HEK293 (cell line): ENCODE data around the gene ORMDL2.

Source experiments
- CTCF ChIA-PET: fragments of 350-600 bp; formaldehyde crosslinking; extraction: SDS; loops from one replicate; lab custom pipeline; 2021; ENCODE audit warnings: antibody characterized with exemption; lab: Yijun Ruan, JAX
- POLR2A ChIA-PET: fragments of 300-600 bp; formaldehyde crosslinking; extraction: SDS; loops from one replicate; lab custom pipeline; 2020; ENCODE audit warnings: antibody characterized with exemption, inconsistent platforms; lab: Yijun Ruan, JAX
- H3K27ac ChIP-seq: fragments of 200-500 bp; sonication (Bioruptor generic); 2 replicates; pipeline ENCODE4 v1.5.1; 2014; ENCODE audit warnings: low read depth, low read length, control low read depth, inconsistent platforms; ENCODE audit errors: extremely low read depth
- H3K36me3 ChIP-seq, 2 experiments: fragments of 200-500 bp in 1 of 2; sonication (Bioruptor generic) in 1 of 2; 1 replicate in 1 of 2; 2 replicates in 1 of 2; pipeline ENCODE4 v1.5.1; 2014 to 2017; ENCODE audit warnings: inconsistent platforms in 2 of 2, low read length in 2 of 2; ENCODE audit not compliant: control insufficient read depth in 2 of 2, insufficient read depth in 1 of 2
- H3K4me1 ChIP-seq: fragments of 200-500 bp; sonication (Bioruptor generic); 2 replicates; pipeline ENCODE4 v1.5.1; 2014; ENCODE audit warnings: mild to moderate bottlenecking, low read length, inconsistent platforms; ENCODE audit not compliant: control insufficient read depth, insufficient read depth
- H3K4me3 ChIP-seq: 2 replicates; pipeline ENCODE4 v1.5.1; 2011; ENCODE audit warnings: low read depth, mild to moderate bottlenecking, control low read depth, low read length, moderate library complexity
- H3K9me3 ChIP-seq: fragments of 200-500 bp; sonication (Bioruptor generic); 2 replicates; pipeline ENCODE4 v1.5.1; 2014; ENCODE audit warnings: low read depth, low read length, inconsistent platforms; ENCODE audit not compliant: control insufficient read depth, insufficient read depth
- BCL6B ChIP-seq: fragments of 450-650 bp; formaldehyde crosslinking; IDR thresholded peaks from 2 replicates; pipeline ENCODE4 v1.5.1; 2017; ENCODE audit warnings: missing biosample characterization, missing genetic modification characterization
- INSM2 ChIP-seq: fragments of 450-650 bp; formaldehyde crosslinking; IDR thresholded peaks from 2 replicates; pipeline ENCODE4 v1.5.1; 2016; ENCODE audit warnings: missing biosample characterization, missing genetic modification characterization
- ZEB2 ChIP-seq: fragments of 450-650 bp; formaldehyde crosslinking; IDR thresholded peaks from 2 replicates; pipeline ENCODE4 v1.5.1; 2016; ENCODE audit warnings: missing biosample characterization, missing genetic modification characterization
- ZNF114 ChIP-seq: fragments of 450-650 bp; formaldehyde crosslinking; IDR thresholded peaks from 2 replicates; pipeline ENCODE4 v1.5.0; 2017; ENCODE audit warnings: missing biosample characterization, missing genetic modification characterization
- ZNF155 ChIP-seq: fragments of 450-650 bp; formaldehyde crosslinking; IDR thresholded peaks from 2 replicates; pipeline ENCODE4 v1.5.1; 2016; ENCODE audit warnings: missing biosample characterization, missing genetic modification characterization
- ZNF175 ChIP-seq: fragments of 450-650 bp; formaldehyde crosslinking; IDR thresholded peaks from 2 replicates; pipeline ENCODE4 v1.5.1; 2016; ENCODE audit warnings: missing biosample characterization, missing genetic modification characterization
- ZNF184 ChIP-seq: fragments of 450-650 bp; IDR thresholded peaks from 2 replicates; pipeline ENCODE4 v1.5.1; 2018; ENCODE audit warnings: missing biosample characterization, mild to moderate bottlenecking, missing genetic modification characterization
- ZNF19 ChIP-seq: fragments of 450-650 bp; formaldehyde crosslinking; IDR thresholded peaks from 2 replicates; pipeline ENCODE4; 2016; ENCODE audit warnings: missing biosample characterization, missing genetic modification characterization, low read depth
- ZNF26 ChIP-seq: fragments of 450-650 bp; formaldehyde crosslinking; IDR thresholded peaks from 2 replicates; pipeline ENCODE4 v1.5.1; 2016; ENCODE audit warnings: missing biosample characterization, missing genetic modification characterization
- ZNF280D ChIP-seq: fragments of 450-650 bp; formaldehyde crosslinking; IDR thresholded peaks from 2 replicates; pipeline ENCODE4 v1.5.1; 2016; ENCODE audit warnings: missing biosample characterization, missing genetic modification characterization
- ZNF398 ChIP-seq: fragments of 450-650 bp; formaldehyde crosslinking; IDR thresholded peaks from 2 replicates; pipeline ENCODE4 v1.5.1; 2017; ENCODE audit warnings: missing biosample characterization, missing genetic modification characterization
- ZNF707 ChIP-seq: fragments of 450-650 bp; formaldehyde crosslinking; IDR thresholded peaks from 2 replicates; pipeline ENCODE4 v1.5.1; 2016; ENCODE audit warnings: missing biosample characterization, missing genetic modification characterization

The ORMDL2 gene

GRCh38 chr12:55771736-55772135 is 46.1 kb upstream of the ORMDL2 start:
- CTCF ChIA-PET = interaction anchor here (0.9 to 1.6 kb wide), 4 partner anchors 9 to 224 kb away, joined by 3 to 5 read pairs (median 4); no protein-coding TSS in a partner anchor

More at GRCh38 chr12:55771736-55772135, 46.1 kb upstream of the ORMDL2 start:
- H3K4me1 ChIP-seq = no peaks in the 10 kb centered on the region
- peaks cover 29 to 57% of the 10 kb centered on the region in 2 experiments for H3K36me3 ChIP-seq
- H3K9me3 ChIP-seq = no peaks in the 10 kb centered on the region
- POLR2A ChIA-PET = interaction anchor here (1.0 to 1.2 kb wide), 2 partner anchors 46 to 59 kb away, joined by 4 to 7 read pairs; partner anchors contain the start of gene SARNP
- H3K4me3 ChIP-seq = no peak overlapping the region
- TF ChIP-seq ZNF26 (tag by site-specific recombination) = no peak
- TF ChIP-seq ZNF175 = no peak
- TF ChIP-seq ZNF184 (tag by site-specific recombination) = no peak
- TF ChIP-seq ZNF280D (tag by site-specific recombination) = no peak
- no peak for TF ChIP-seq ZNF19 (tag by site-specific recombination)
- no peak for TF ChIP-seq ZNF114 (tag by site-specific recombination)
- TF ChIP-seq ZNF707 (tag by site-specific recombination) = no peak
- TF ChIP-seq ZNF155 (tag by site-specific recombination) = no peak
- TF ChIP-seq BCL6B (tag by site-specific recombination) = no peak
- no peak for TF ChIP-seq ZNF398 (tag by site-specific recombination)
- no peak for TF ChIP-seq ZEB2
- TF ChIP-seq INSM2 (tag by site-specific recombination) = no peak
- TF ChIP-seq, all 188 proteins: peak for 0
- no peak overlapping the region for H3K27ac ChIP-seq
